ENCODE results near the gene NPAS3.

NPAS3 gene

GRCh38 chr14:33532553-33532952 lies 593.9 kb downstream of the NPAS3 start (continued):
- TF ChIP-seq, protein P1, sequence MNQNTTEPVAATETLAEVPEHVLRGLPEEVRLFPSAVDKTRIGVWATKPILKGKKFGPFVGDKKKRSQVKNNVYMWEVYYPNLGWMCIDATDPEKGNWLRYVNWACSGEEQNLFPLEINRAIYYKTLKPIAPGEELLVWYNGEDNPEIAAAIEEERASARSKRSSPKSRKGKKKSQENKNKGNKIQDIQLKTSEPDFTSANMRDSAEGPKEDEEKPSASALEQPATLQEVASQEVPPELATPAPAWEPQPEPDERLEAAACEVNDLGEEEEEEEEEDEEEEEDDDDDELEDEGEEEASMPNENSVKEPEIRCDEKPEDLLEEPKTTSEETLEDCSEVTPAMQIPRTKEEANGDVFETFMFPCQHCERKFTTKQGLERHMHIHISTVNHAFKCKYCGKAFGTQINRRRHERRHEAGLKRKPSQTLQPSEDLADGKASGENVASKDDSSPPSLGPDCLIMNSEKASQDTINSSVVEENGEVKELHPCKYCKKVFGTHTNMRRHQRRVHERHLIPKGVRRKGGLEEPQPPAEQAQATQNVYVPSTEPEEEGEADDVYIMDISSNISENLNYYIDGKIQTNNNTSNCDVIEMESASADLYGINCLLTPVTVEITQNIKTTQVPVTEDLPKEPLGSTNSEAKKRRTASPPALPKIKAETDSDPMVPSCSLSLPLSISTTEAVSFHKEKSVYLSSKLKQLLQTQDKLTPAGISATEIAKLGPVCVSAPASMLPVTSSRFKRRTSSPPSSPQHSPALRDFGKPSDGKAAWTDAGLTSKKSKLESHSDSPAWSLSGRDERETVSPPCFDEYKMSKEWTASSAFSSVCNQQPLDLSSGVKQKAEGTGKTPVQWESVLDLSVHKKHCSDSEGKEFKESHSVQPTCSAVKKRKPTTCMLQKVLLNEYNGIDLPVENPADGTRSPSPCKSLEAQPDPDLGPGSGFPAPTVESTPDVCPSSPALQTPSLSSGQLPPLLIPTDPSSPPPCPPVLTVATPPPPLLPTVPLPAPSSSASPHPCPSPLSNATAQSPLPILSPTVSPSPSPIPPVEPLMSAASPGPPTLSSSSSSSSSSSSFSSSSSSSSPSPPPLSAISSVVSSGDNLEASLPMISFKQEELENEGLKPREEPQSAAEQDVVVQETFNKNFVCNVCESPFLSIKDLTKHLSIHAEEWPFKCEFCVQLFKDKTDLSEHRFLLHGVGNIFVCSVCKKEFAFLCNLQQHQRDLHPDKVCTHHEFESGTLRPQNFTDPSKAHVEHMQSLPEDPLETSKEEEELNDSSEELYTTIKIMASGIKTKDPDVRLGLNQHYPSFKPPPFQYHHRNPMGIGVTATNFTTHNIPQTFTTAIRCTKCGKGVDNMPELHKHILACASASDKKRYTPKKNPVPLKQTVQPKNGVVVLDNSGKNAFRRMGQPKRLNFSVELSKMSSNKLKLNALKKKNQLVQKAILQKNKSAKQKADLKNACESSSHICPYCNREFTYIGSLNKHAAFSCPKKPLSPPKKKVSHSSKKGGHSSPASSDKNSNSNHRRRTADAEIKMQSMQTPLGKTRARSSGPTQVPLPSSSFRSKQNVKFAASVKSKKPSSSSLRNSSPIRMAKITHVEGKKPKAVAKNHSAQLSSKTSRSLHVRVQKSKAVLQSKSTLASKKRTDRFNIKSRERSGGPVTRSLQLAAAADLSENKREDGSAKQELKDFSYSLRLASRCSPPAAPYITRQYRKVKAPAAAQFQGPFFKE (tag by site-specific recombination; IDR thresholded peaks at IDR 0.05; ENCODE audit: borderline replicate concordance), result no peak
- TF ChIP-seq ZNF518A (tag by site-specific recombination; conservative IDR thresholded peaks at IDR 0.05; ENCODE audit: low read depth), result no peak
- no peak for TF ChIP-seq ZNF341 (tag by site-specific recombination; IDR thresholded peaks at IDR 0.05; ENCODE audit: low read depth)
- no peak for TF ChIP-seq ZNF175 (tag by site-specific recombination; IDR thresholded peaks at IDR 0.05)
- no peak for TF ChIP-seq ZNF776 (tag by site-specific recombination; IDR thresholded peaks at IDR 0.05; ENCODE audit: borderline replicate concordance)
- no peak for TF ChIP-seq ZBTB17 (tag by site-specific recombination; IDR thresholded peaks at IDR 0.05)
- no peak for TF ChIP-seq ZNF529 (tag by site-specific recombination; IDR thresholded peaks at IDR 0.05; ENCODE audit: insufficient replicate concordance)
- no peak for TF ChIP-seq ZSCAN18 (tag by site-specific recombination; IDR thresholded peaks at IDR 0.05)
- no peak for TF ChIP-seq GLIS1 (tag by site-specific recombination; IDR thresholded peaks at IDR 0.05)

DNA sequence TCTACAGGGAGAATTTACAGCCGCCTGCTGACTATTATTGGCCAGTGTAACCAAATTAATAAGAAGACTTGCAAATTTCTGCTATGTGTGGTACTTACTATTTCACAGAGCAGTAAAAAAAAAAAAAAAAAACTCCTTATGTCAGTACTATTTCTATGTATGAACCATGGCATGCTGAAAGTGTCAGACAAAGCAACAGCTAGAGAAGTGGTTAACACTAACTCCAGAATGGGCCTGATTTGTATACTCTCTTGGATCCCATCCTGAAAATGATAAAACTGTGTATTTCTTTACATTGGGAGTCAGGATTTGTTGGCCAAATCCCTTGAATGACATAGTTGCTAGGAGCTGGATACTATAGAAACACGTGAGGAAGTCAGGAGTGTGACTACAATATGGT lies 595.4 kb downstream of the NPAS3 start:
- no peak overlapping the region for H3K27ac ChIP-seq (ENCODE audit: extremely low read depth, low read depth, low read length)

DNA sequence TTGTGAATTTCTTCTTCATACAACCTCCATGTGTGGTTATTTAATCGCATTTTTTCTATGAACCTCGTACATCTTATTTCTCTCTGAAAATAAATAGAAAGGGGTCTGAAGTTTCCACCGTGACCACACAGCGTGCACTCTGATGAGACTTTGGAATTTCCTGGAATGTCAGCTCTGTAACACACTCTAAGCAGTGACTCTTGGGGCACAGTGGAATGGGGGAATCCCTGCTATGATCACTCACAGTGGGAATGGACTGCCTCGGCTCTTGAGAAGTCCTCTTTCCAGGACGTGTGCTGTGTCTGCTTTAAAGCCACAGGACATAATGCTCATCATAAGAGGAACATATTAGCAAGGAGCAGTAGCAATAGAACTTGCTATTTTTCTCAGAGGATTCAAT lies 596.0 kb downstream of the NPAS3 start:
- ChIA-PET POLR2A (no interaction called here), CTCF (interaction anchor here (0.7 kb wide), 1 partner anchor 823 kb away, joined by 5 read pairs; no protein-coding TSS in a partner anchor)
- Histone ChIP-seq H3K4me3 (ENCODE audit: low read depth, low read length) (no peak overlapping the region), H3K9me3 (ENCODE audit: control insufficient read depth, insufficient read depth, low read depth, low read length) (no peaks in the 10 kb centered on the region), H3K4me1 (ENCODE audit: control insufficient read depth, insufficient read depth, low read length) (no peaks in the 10 kb centered on the region), H3K36me3 (ENCODE audit: control insufficient read depth in 2 of 2, insufficient read depth in 1 of 2, low read length in 2 of 2) (no peaks in the 10 kb centered on the region), H3K27ac (ENCODE audit: extremely low read depth, low read depth, low read length) (no peak overlapping the region)
- TF ChIP-seq ZFP37 (tag by site-specific recombination; IDR thresholded peaks at IDR 0.05), result no peak
- no peak for TF ChIP-seq KLF9 (tag by site-specific recombination; IDR thresholded peaks at IDR 0.05; ENCODE audit: low read depth)
- TF ChIP-seq TRIM28 (IDR thresholded peaks at IDR 0.05; ENCODE audit: borderline replicate concordance, low read length), result no peak
- TF ChIP-seq, protein P2, sequence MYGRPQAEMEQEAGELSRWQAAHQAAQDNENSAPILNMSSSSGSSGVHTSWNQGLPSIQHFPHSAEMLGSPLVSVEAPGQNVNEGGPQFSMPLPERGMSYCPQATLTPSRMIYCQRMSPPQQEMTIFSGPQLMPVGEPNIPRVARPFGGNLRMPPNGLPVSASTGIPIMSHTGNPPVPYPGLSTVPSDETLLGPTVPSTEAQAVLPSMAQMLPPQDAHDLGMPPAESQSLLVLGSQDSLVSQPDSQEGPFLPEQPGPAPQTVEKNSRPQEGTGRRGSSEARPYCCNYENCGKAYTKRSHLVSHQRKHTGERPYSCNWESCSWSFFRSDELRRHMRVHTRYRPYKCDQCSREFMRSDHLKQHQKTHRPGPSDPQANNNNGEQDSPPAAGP (tag by site-specific recombination; IDR thresholded peaks at IDR 0.05), result no peak
- TF ChIP-seq ZBTB21 (tag by site-specific recombination; IDR thresholded peaks at IDR 0.05), result no peak
- TF ChIP-seq ZSCAN4 (tag by site-specific recombination; IDR thresholded peaks at IDR 0.05), result no peak
- no peak for TF ChIP-seq PRDM1 (tag by site-specific recombination; IDR thresholded peaks at IDR 0.05)
- no peak for TF ChIP-seq ZNF791 (tag by site-specific recombination; IDR thresholded peaks at IDR 0.05)
- TF ChIP-seq WT1 (tag by site-specific recombination; IDR thresholded peaks at IDR 0.05), result no peak
- TF ChIP-seq ZNF404 (tag by site-specific recombination; IDR thresholded peaks at IDR 0.05), result no peak

More for the DNA sequence above, 595.4 kb downstream of the NPAS3 start:
- Histone ChIP-seq H3K4me1 (ENCODE audit: control insufficient read depth, insufficient read depth, low read length) (no peaks in the 10 kb centered on the region), H3K4me3 (ENCODE audit: low read depth, low read length) (no peak overlapping the region), H3K9me3 (ENCODE audit: control insufficient read depth, insufficient read depth, low read depth, low read length) (no peaks in the 10 kb centered on the region), H3K36me3 (ENCODE audit: control insufficient read depth in 2 of 2, insufficient read depth in 1 of 2, low read length in 2 of 2) (no peaks in the 10 kb centered on the region)
- CTCF ChIA-PET, result interaction anchor here (0.7 kb wide), 1 partner anchor 822 kb away, joined by 5 read pairs; no protein-coding TSS in a partner anchor
- no peak for TF ChIP-seq SP7 (tag by site-specific recombination; IDR thresholded peaks at IDR 0.05)
- TF ChIP-seq ZBTB48 (tag by site-specific recombination; IDR thresholded peaks at IDR 0.05), result no peak
- no peak for TF ChIP-seq ZBTB7A (tag by site-specific recombination; IDR thresholded peaks at IDR 0.05; ENCODE audit: low read depth)
- POLR2A ChIA-PET, result no interaction called here
